WI38 (cell line): ENCODE results near the gene RFX3.

Source experiments
- H3K4me3 ChIP-seq: 2 replicates; pipeline ENCODE4 v1.5.1; 2011; ENCODE audit warnings: low read depth, mild to moderate bottlenecking, control low read depth, low read length
- TF ChIP-seq, protein P1 (sequence below): IDR thresholded peaks from 2 replicates; pipeline ENCODE4 v1.5.1; 2012; ENCODE audit warnings: low read depth, mild to moderate bottlenecking, control low read depth, low read length

The RFX3 gene

DNA sequence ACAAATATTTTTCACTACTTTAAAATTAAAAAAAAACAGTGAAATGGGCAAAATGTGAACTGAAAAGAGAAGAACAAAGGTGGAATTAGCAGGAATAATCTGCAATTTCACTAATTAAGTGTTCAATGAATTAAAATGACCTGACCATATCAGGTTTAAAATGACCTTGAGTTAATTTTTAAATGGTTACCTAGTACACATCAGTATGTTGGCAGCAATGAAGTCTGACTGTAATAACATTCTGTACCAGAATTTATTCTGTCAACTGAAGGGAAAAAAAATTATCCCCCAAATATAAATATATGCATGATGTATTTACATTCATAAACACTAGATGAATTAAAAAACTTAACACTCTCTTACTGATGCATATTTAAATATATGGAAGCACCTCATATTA, 165.6 kb downstream of the RFX3 start:
- H3K4me3 ChIP-seq = no peak overlapping the region
- TF ChIP-seq, protein P1, sequence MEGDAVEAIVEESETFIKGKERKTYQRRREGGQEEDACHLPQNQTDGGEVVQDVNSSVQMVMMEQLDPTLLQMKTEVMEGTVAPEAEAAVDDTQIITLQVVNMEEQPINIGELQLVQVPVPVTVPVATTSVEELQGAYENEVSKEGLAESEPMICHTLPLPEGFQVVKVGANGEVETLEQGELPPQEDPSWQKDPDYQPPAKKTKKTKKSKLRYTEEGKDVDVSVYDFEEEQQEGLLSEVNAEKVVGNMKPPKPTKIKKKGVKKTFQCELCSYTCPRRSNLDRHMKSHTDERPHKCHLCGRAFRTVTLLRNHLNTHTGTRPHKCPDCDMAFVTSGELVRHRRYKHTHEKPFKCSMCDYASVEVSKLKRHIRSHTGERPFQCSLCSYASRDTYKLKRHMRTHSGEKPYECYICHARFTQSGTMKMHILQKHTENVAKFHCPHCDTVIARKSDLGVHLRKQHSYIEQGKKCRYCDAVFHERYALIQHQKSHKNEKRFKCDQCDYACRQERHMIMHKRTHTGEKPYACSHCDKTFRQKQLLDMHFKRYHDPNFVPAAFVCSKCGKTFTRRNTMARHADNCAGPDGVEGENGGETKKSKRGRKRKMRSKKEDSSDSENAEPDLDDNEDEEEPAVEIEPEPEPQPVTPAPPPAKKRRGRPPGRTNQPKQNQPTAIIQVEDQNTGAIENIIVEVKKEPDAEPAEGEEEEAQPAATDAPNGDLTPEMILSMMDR = no peak

DNA sequence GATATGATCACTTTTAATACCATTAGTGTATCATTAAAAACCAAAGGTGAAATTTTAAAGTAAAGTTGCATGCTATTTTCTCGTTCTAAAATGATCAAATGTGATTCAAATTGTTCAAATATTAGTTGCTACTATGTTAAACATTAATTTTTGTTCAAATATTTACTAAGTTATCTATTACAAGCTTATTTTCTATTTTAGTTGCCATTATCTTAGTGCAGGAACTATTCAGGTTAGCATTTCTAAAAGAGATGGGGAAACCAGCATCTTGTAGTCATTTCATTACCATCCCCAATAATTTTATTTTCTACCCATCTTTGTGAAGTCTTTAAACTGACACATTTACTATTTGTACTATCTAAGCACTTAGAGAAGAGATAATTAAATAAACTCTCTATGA, 166.0 kb downstream of the RFX3 start:
- TF ChIP-seq, protein P1 = no peak
- H3K4me3 ChIP-seq = no peak overlapping the region

DNA sequence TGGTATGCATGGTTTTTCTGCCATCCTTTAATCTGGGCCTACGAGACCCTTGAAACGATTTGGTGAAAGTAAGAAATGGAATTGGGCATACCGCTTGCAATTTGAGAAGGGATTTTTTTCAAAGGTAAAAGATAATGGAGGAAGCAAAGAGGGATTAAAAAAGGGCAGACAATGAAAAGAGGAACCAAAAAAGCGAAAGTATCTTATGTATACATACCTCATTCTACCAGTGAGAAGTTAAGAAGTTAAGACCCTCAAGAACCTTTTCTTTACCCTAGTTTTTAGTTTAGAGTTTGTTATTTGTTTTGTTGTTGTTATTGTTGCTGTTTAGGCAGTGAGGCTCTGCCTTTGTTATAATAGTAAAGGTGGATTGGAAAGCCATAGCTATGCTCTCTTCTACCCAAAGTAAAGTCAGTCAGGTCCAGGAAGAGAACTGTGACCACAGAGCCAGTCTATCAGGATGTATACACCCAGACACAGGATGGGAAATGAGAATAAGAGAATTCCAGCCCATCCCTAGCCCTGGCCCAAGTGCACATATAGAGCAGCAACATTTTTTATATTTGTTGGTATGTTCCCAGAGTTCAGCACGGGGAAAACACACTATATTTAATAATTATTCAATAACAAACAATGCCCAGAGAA, 166.6 kb downstream of the RFX3 start:
- TF ChIP-seq, protein P1 = no peak
- no peak overlapping the region for H3K4me3 ChIP-seq

DNA sequence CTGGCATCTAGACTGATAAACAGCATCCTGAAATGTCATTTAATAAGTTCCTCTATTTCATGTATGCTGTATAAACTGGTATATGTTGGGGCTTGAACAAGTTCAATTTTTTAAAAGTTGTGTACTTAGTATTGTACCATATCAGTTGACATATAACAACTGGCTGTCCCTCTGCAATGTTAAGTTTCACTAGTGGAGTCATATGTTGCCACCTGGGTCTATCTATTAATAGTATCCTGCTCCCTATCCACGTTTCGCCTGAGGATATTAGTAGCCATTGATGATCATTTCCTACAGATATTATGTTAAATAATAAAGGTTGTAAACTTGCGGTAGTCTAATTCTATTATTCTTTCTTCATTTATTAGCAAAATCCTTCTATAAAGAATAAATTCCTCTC, 177.6 kb downstream of the RFX3 start:
- TF ChIP-seq, protein P1 = no peak

DNA sequence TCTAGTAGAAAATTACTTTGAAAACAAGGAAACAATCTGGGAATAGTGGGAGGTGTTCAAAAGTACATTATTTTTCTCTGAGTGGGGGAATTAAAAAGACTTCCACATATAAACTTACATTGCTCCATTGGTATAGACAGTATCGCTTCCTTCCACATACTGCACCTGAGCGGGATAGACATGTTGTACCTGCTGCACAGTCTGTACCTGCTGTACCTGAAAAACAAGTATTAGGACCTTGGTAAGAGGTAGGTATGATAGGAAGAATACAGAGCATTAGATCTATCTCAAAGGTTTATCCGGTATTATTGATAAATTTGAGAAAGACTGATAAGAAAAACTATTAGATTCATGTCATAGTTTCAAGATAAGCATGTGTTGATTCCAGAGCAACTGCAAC, 179.3 kb downstream of the RFX3 start:
- TF ChIP-seq, protein P1 = no peak
- H3K4me3 ChIP-seq = no peak overlapping the region

More for the DNA sequence above, 177.6 kb downstream of the RFX3 start:
- no peak overlapping the region for H3K4me3 ChIP-seq

DNA sequence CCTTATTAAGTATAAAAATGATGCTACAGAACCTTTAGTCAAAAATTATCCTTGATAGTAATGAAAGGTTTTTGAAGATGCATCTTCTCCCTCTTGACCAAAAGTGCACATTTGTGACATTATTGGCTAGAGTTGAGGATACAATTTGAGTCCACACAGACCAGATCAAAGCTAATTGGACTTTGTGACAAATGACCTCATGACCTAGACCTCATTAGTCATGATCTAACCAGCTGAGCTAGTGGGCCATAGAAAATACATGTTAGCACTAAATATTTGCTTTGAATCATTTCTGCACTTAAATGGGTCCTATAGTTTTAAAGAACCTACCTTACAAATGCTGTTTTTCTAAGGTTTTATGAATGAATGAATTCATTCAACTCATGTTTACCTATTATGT, 182.1 kb downstream of the RFX3 start:
- H3K4me3 ChIP-seq = no peak overlapping the region
- TF ChIP-seq, protein P1 = no peak

DNA sequence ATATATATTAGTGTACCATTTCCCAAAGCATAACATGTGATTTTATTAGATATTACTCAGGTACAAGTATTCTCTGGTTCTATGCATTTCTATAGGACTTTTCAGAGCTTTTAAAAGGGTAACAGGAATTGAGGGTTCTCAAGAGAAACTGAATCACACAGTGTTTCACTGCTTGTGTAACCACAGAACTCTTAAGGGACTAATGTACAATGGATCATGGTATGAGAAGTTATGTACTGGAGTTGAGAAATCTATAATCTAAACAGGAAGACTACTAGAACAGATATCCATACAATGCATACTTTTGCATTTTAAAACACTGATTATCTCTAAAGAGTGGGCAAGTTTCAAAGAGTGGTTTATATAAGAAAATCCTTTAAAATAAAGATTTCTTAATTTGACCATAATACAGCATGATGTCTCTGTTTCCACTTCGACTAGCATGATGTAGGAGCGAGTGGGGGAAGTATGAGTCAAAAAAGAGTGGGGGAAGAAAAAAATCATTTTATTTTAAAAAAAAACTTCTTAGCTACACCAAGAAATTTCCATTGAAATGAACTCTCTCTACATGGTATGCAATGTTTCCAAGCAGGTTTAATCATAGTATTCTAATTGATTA, 183.5 kb downstream of the RFX3 start:
- TF ChIP-seq, protein P1 = no peak
- no peak overlapping the region for H3K4me3 ChIP-seq
